MM.1S (cell line): ENCODE data around the gene SLC25A4.

Experiments used
- CTCF ChIP-seq: fragments of 300-600 bp; sonication (generic); IDR thresholded peaks from 2 replicates; pipeline ENCODE4 v1.5.1; 2016; ENCODE audit warnings: antibody characterized with exemption, low read length, mixed read lengths
- EZH2 ChIP-seq: fragments of 300-600 bp; sonication (generic); optimal IDR thresholded peaks from 2 replicates; pipeline ENCODE3; 2017; ENCODE audit warnings: low read depth, mild to moderate bottlenecking, antibody characterized with exemption, low read length, mixed read lengths
- EZH2phosphoT487 ChIP-seq: fragments of 300-600 bp; sonication (generic); IDR thresholded peaks from 2 replicates; pipeline ENCODE4 v1.6.1; 2018; ENCODE audit warnings: antibody characterized with exemption, low read length

GRCh38 chr4:185099024-185099682 is 43.9 kb upstream of the SLC25A4 start:
- TF ChIP-seq CTCF (no peak), EZH2 (no peak), EZH2phosphoT487 (no peak)
